Adrenal gland (tissue), 5 donors: ENCODE data around the gene TAF1L.

Source experiments
- CTCF ChIP-seq, 6 experiments: fragments of 450-650 bp in 4 of 6; fragments of 200-600 bp in 2 of 6; sonication (generic) in 1 of 6; IDR thresholded peaks; 1 replicate in 5 of 6; 2 replicates in 1 of 6; pipeline versions ENCODE4 v1.5.1 to v1.8.0; 2016 to 2021; ENCODE audit warnings: antibody characterized with exemption in 6 of 6, mild to moderate bottlenecking in 2 of 6, moderate library complexity in 1 of 6
- POLR2A ChIP-seq, 2 donors: fragments of 450-650 bp; IDR thresholded peaks; one replicate each; pipeline ENCODE4 v1.6.1; 2017; ENCODE audit warnings: antibody characterized with exemption in 2 of 2, mild to moderate bottlenecking in 2 of 2, moderate library complexity in 1 of 2
- donor health status: DM: no; HTN: no; CAD: no.

GRCh38 chr9:32677931-32678330 is 42.5 kb upstream of the TAF1L start:
- TF ChIP-seq CTCF (IDR thresholded peaks at IDR 0.05) (no peak), POLR2A (IDR thresholded peaks at IDR 0.05) (no peak)
